Fibroblast of villous mesenchyme (primary cell): ENCODE measurements around the gene CFAP100. TPM values are rescaled to one million over a fixed set of nuclear protein-coding genes. Genes with fewer than 3 reads are reported as not detected.
A peak's percentile ranks its signal among the peaks of the same experiment; 100 is the strongest.

ENCODE experiments used
- DNase-seq: peaks from one replicate; pipeline ENCODE4 v3.0.0-alpha.2; 2010; ENCODE audit warnings: low read depth
- H3K4me3 ChIP-seq: 2 replicates; pipeline ENCODE4 v1.5.1; 2011; ENCODE audit warnings: low read depth, mild to moderate bottlenecking, low read length
- CTCF ChIP-seq: IDR thresholded peaks from 2 replicates; pipeline ENCODE4 v1.5.1; 2012; ENCODE audit warnings: low read depth, mild to moderate bottlenecking, low read length; ENCODE audit not compliant: insufficient read depth
- total RNA-seq: library from RNA; depleted of rRNA; stranded (reverse); fragments of >200 nt; gene quantifications from 2 replicates; pipeline ENCODE4 v1.2.3, GENCODE V29; 2012

CFAP100 gene
- total RNA-seq, 1 donor = not detected

DNA sequence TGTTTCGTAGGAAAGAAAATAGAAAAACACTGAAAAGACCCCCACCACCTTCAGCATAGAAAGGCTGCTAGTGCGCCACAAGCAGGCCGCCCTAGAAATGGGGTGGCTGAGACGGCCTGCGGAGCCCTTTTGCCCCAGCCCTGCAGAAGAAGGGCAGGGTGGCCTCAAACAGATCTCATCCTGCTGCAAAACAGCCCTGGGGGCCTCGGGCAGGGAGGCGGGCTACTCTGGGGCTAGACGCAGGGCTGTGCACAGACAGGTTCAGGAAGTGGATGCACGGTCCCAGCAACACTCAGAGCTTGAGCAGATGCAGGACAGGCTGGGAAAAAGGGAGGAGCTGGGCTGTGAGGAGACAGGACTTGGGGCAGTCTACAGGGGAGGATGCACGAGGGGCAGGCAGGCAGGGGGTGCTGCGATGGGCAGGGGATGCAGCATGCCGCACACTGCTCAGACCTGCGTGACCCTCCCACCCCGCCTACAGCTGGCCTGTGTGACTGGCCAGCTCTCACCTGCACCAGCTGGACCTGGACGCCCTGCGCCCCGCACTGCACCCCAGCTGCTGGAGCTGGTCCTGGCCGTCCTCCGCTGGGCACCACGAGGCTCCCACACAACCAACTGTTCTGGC lies 46.7 kb downstream of the CFAP100 start:
- no peak for DNase-seq
- no peak for TF ChIP-seq CTCF
- no peak overlapping the region for H3K4me3 ChIP-seq

GRCh38 chr3:126442094-126442855 lies 47.6 kb downstream of the CFAP100 start:
- no peak overlapping the region for H3K4me3 ChIP-seq
- DNase-seq = no peak
- TF ChIP-seq CTCF = no peak

DNA sequence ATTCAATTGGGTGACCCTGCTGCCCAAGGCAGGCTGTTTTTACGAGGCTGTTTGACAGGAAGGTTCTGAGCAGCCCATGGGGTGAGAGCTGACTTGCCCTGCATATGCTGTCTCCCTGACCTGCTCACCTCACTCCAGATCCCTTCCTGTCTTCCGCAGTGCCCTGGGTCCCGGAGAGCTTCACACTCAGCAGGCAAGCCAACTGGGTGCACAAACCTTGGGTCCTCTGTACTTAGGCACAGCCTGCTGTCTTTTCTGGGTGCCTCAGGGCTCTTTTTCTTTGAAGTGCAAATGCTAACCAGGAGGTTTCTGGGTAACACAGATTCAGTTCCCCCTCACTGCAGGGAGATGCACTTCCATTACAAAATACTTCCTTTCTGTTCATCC lies 48.1 kb downstream of the CFAP100 start:
- no peak for DNase-seq
- TF ChIP-seq CTCF = no peak
- H3K4me3 ChIP-seq = no peak overlapping the region

DNA sequence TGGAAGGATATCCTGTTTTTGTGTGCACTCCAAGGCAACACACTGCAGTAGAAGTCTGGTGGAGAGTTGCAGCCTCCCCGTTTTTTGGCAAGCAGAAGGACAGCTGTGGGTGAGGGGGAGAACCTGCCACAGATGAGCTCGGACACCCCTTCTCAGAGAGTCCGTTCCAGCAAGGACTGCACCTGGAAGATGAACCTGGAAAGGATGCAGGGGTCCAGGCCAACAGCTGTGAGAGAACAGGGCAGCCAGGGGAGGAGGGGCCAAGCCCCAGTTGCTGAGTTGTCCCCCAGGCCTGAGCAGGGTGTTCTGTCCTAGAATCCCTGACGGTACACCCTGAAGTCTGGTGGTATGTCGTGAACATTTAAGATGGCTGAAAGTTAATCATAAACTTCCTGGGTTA lies 50.8 kb downstream of the CFAP100 start:
- no peak overlapping the region for H3K4me3 ChIP-seq
- no peak for DNase-seq
- no peak for TF ChIP-seq CTCF

- DNase-seq = no peak
- H3K4me3 ChIP-seq = no peak overlapping the region
- TF ChIP-seq CTCF = no peak
These were observed 51.6 kb downstream of the CFAP100 start for GRCh38 chr3:126446301-126446700.

- no peak overlapping the region for H3K4me3 ChIP-seq
- DNase-seq = peak; percentile 12
- no peak for TF ChIP-seq CTCF
These were observed 52.1 kb downstream of the CFAP100 start for GRCh38 chr3:126446791-126447190.
